K562 (cell line): ENCODE data around the gene STK32C. TPM values are rescaled to one million over a fixed set of nuclear protein-coding genes. Genes with fewer than 3 reads are reported as not detected.

ENCODE experiments used
- ATAC-seq: fragments of 200-7000 bp; cut with Tn5 transposase; 3 replicates; pipeline ENCODE4 v1.9.1; 2020; ENCODE audit warnings: moderate library complexity
- BruUV-seq: library from RNA; stranded (reverse); fragments of 400-500 nt; replicated peaks from 2 replicates; lab custom pipeline; 2021; lab: Mats Ljungman, UMichigan
- CTCF ChIA-PET: fragments of 300-600 bp; formaldehyde crosslinking; extraction: SDS; loops from one replicate; lab custom pipeline; 2021; ENCODE audit warnings: low intra/inter-chr PET ratio; lab: Yijun Ruan, JAX
- POLR2A ChIA-PET: fragments of 300-600, 350-650 bp; sonication (Branson Sonifier 250); formaldehyde crosslinking; extraction: SDS; loops from one replicate; lab custom pipeline; 2021; ENCODE audit warnings: antibody characterized with exemption, inconsistent platforms; lab: Yijun Ruan, JAX
- DNase-seq, 4 experiments: peaks; one replicate each; pipeline versions ENCODE4 v3.0.0 to v3.0.0-alpha.2; 2011 to 2018; ENCODE audit warnings: low spot score in 3 of 4, mixed read lengths in 3 of 4; ENCODE audit errors: extremely low read depth in 1 of 4
- FAIRE-seq: peaks from 2 replicates; lab custom pipeline; 2011; peaks lifted over from hg19 to GRCh38; lab: Jason Lieb, UNC
- H2AFZ ChIP-seq: 2 replicates; pipeline ENCODE4 v1.6.0; 2011; ENCODE audit warnings: low read depth, low read length, control low read depth, inconsistent platforms
- H3K27ac ChIP-seq: fragments of 200-600 bp; 3 replicates; pipeline ENCODE4 v1.8.0; 2011; ENCODE audit warnings: low read depth, mild to moderate bottlenecking, control low read depth, inconsistent platforms, low read length, moderate library complexity, mixed read lengths; ENCODE audit errors: extremely low read depth
- H3K27me3 ChIP-seq, 2 experiments: fragments of 300-600 bp in 1 of 2; 2 replicates in 1 of 2; 3 replicates in 1 of 2; pipeline versions ENCODE4 v1.6.0 to v1.8.0; 2011; ENCODE audit warnings: inconsistent platforms in 2 of 2, low read length in 2 of 2, mild to moderate bottlenecking in 1 of 2, mixed read lengths in 1 of 2, moderate library complexity in 1 of 2; ENCODE audit not compliant: control insufficient read depth in 2 of 2, insufficient read depth in 2 of 2
- H3K36me3 ChIP-seq: fragments of 300-600 bp; 3 replicates; pipeline ENCODE4 v1.8.0; 2011; ENCODE audit warnings: mild to moderate bottlenecking, low read length, inconsistent platforms; ENCODE audit not compliant: control insufficient read depth, insufficient read depth
- H3K4me1 ChIP-seq, 2 experiments: fragments of 200-600 bp in 1 of 2; replicated peaks in 1 of 2; 2 replicates in 1 of 2; 3 replicates in 1 of 2; pipeline versions ENCODE4 v1.5.1 to v1.8.0; 2011; ENCODE audit warnings: inconsistent platforms in 2 of 2, low read length in 2 of 2, mild to moderate bottlenecking in 1 of 2, mixed read lengths in 1 of 2, moderate library complexity in 1 of 2; ENCODE audit not compliant: control insufficient read depth in 2 of 2, insufficient read depth in 2 of 2
- H3K4me2 ChIP-seq: 2 replicates; pipeline ENCODE4 v1.6.1; 2011; ENCODE audit warnings: low read length, control low read depth, inconsistent platforms, mixed read lengths; ENCODE audit not compliant: insufficient read depth
- H3K4me3 ChIP-seq: fragments of 200-600 bp; sonication (generic), shearing (Covaris generic); 2 replicates; pipeline ENCODE4 v1.5.1; 2016; ENCODE audit warnings: control low read depth, inconsistent platforms
- H3K79me2 ChIP-seq: fragments of 200-600 bp; 3 replicates; pipeline ENCODE4 v1.8.0; 2011; ENCODE audit warnings: low read length, inconsistent platforms; ENCODE audit not compliant: control insufficient read depth, insufficient read depth
- H3K9ac ChIP-seq, 2 experiments: 2 replicates each; pipeline versions ENCODE4 v1.6.0 to v1.6.1; 2011; ENCODE audit warnings: low read depth in 2 of 2, low read length in 2 of 2, control low read depth in 1 of 2, inconsistent platforms in 1 of 2, mild to moderate bottlenecking in 1 of 2, mixed read lengths in 1 of 2; ENCODE audit not compliant: insufficient read depth in 1 of 2
- H3K9me1 ChIP-seq: one replicate; pipeline ENCODE4 v1.6.0; 2011; ENCODE audit warnings: inconsistent platforms, mild to moderate bottlenecking, low read length, moderate library complexity; ENCODE audit not compliant: control insufficient read depth, insufficient read depth
- H3K9me3 ChIP-seq: replicated peaks from 2 replicates; pipeline ENCODE4 v1.5.1; 2011; ENCODE audit warnings: low read depth, low read length, inconsistent platforms; ENCODE audit not compliant: control insufficient read depth, insufficient read depth
- H4K20me1 ChIP-seq: replicated peaks from 2 replicates; pipeline ENCODE4 v1.6.1; 2011; ENCODE audit warnings: low read length, inconsistent platforms, mixed read lengths; ENCODE audit not compliant: control insufficient read depth, insufficient read depth
- ZC3H8 ChIP-seq: fragments of 450-650 bp; IDR thresholded peaks from 2 replicates; pipeline ENCODE4 v1.6.1; 2017
- ZFP1 ChIP-seq: fragments of 450-650 bp; formaldehyde crosslinking; IDR thresholded peaks from 2 replicates; pipeline ENCODE4 v1.4.0; 2020; ENCODE audit warnings: mild to moderate bottlenecking, mixed read lengths
- ZNF512 ChIP-seq: IDR thresholded peaks from 2 replicates; pipeline ENCODE4 v1.6.1; 2016; ENCODE audit warnings: missing genetic modification characterization, missing compliant biosample characterization
- WGBS: fragments of 100-300 bp; shearing (Covaris generic); methylation state at CpG from one replicate; pipeline ENCODE4 v1.1.6; 2016; ENCODE audit warnings: low coverage, mixed read lengths; ENCODE audit not compliant: insufficient coverage; ENCODE audit errors: missing lambda C conversion rate; 5-methylcytosine and 5-hydroxymethylcytosine counted together
- in situ Hi-C: fragments of 300-500 bp; cut with MboI; formaldehyde crosslinking; loops from 4 replicates; pipeline ENCODE4 v1.15.0; 2018; ENCODE audit warnings: inconsistent platforms, mixed read lengths
- intact Hi-C: fragments of 100-400 bp; cut with micrococcal nuclease; formaldehyde crosslinking; loops from 2 replicates; pipeline ENCODE4 v1.14.2; 2022
- polyA plus RNA-seq, 8 experiments: library from polyadenylated mRNA; depleted of rRNA in 4 of 8; stranded (reverse) in 5 of 8; unstranded in 3 of 8; fragments of >200 nt; fragmentation: Nextera tagmentation in 2 of 8; fragmentation: Illumina TruSeq in 1 of 8; extraction: Ambion mirVana in 2 of 8; extraction: Trizol in 1 of 8; gene quantifications; 2 replicates each; pipeline versions ENCODE4 v1.2.1 to v1.2.3, GENCODE V29; 2011 to 2014; ENCODE audit warnings: inconsistent platforms in 1 of 8, missing spikeins in 1 of 8
- total RNA-seq, 7 experiments: library from RNA; depleted of rRNA in 6 of 7; stranded (reverse); fragments of >200 nt in 6 of 7; fragmentation: Illumina TruSeq in 2 of 7; extraction: Trizol in 2 of 7; gene quantifications; 2 replicates each; pipeline versions ENCODE4 v1.2.1 to v1.2.3, GENCODE V29; 2011 to 2021; ENCODE audit warnings: low replicate concordance in 1 of 7

Gene STK32C
- total and polyA plus RNA-seq, 9 of the 15 experiments (the other 6 are each of a cell fraction or from before 2014, with no cell fraction given) = 1.5 to 20.9 (median 6.5) TPM

GRCh38 chr10:132179551-132180392 is 128.0 kb downstream of the STK32C start (continued):
- TF ChIP-seq ZFP1 (CRISPR knock-in tag) (no peak), ZC3H8 (no peak)

- no peaks in the 10 kb centered on the region for H4K20me1 ChIP-seq
- H3K9ac ChIP-seq = no peak overlapping the region
- H3K79me2 ChIP-seq = no peaks in the 10 kb centered on the region
- CTCF ChIA-PET = no interaction called here
- H3K36me3 ChIP-seq = no peaks in the 10 kb centered on the region
- H3K9me1 ChIP-seq = no peaks in the 10 kb centered on the region
- H3K4me3 ChIP-seq = no peak overlapping the region
- H2AFZ ChIP-seq = no peak overlapping the region
- ATAC-seq (no peak), DNase-seq (no peak), FAIRE-seq (no peak)
- TF ChIP-seq ZNF512 (tag) = no peak
- in situ Hi-C loops = no loop called here
- H3K27ac ChIP-seq = no peak overlapping the region
- POLR2A ChIA-PET = interaction anchor here (0.6 to 0.7 kb wide), 2 partner anchors 153 to 195 kb away, joined by 4 read pairs; no protein-coding TSS in a partner anchor
- H3K9me3 ChIP-seq = no peaks in the 10 kb centered on the region
- H3K27me3 ChIP-seq = peaks cover 2 to 25% of the 10 kb centered on the region in 2 experiments; a peak in 2 of 5 replicates
- no TSS peak for BruUV-seq
- H3K4me1 ChIP-seq = no peaks in the 10 kb centered on the region; a peak in 1 of 5 replicates
- H3K4me2 ChIP-seq = no peak overlapping the region
- 1% methylated on average over 14 of the region's 23 CpGs for WGBS
- intact Hi-C loops = no loop called here
Measured at GRCh38 chr10:132178672-132179545, 128.8 kb downstream of the STK32C start.
